GM23248 (cell line): ENCODE data around the gene OSGEP. TPM values are rescaled to one million over a fixed set of nuclear protein-coding genes. Genes with fewer than 3 reads are reported as not detected.
A peak's percentile ranks its signal among the peaks of the same experiment; 100 is the strongest.

Experiments used
- DNase-seq: peaks from one replicate; pipeline ENCODE4 v3.0.0-alpha.2; 2015
- H2AFZ ChIP-seq: fragments of 200-600 bp; sonication (generic); 2 replicates; pipeline ENCODE4 v1.6.1; 2016; ENCODE audit warnings: antibody characterized with exemption
- H3F3A ChIP-seq: fragments of 200-600 bp; sonication (generic); 2 replicates; pipeline ENCODE4 v1.6.1; 2016; ENCODE audit warnings: mild to moderate bottlenecking, antibody characterized with exemption, mixed run types; ENCODE audit not compliant: insufficient read depth
- H3K27ac ChIP-seq: fragments of 200-600 bp; sonication (generic); 2 replicates; pipeline ENCODE4 v1.5.1; 2016; ENCODE audit warnings: mild to moderate bottlenecking
- H3K27me3 ChIP-seq: fragments of 200-600 bp; sonication (generic); replicated peaks from 2 replicates; pipeline ENCODE4 v1.6.1; 2016; ENCODE audit warnings: mild to moderate bottlenecking; ENCODE audit not compliant: insufficient read depth
- H3K36me3 ChIP-seq: fragments of 200-600 bp; sonication (generic); 2 replicates; pipeline ENCODE4 v1.6.1; 2016; ENCODE audit warnings: low read depth, mild to moderate bottlenecking
- H3K4me1 ChIP-seq: fragments of 200-600 bp; sonication (generic); 2 replicates; pipeline ENCODE4 v1.6.1; 2016; ENCODE audit warnings: mild to moderate bottlenecking; ENCODE audit not compliant: insufficient read depth
- H3K4me2 ChIP-seq: fragments of 200-600 bp; sonication (generic); one replicate; pipeline ENCODE4 v1.6.1; 2016; ENCODE audit warnings: mild to moderate bottlenecking; ENCODE audit not compliant: unreplicated experiment
- H3K4me3 ChIP-seq: fragments of 200-600 bp; sonication (generic); 2 replicates; pipeline ENCODE4 v1.5.1; 2016; ENCODE audit warnings: mild to moderate bottlenecking
- H3K79me2 ChIP-seq: fragments of 200-600 bp; sonication (generic); 2 replicates; pipeline ENCODE4 v1.6.1; 2016; ENCODE audit warnings: mild to moderate bottlenecking; ENCODE audit not compliant: insufficient read depth
- H3K9ac ChIP-seq: fragments of 200-600 bp; sonication (generic); 2 replicates; pipeline ENCODE4 v1.6.1; 2016; ENCODE audit warnings: mild to moderate bottlenecking
- H3K9me2 ChIP-seq: fragments of 200-600 bp; sonication (generic); 2 replicates; pipeline ENCODE4 v1.6.1; 2016; ENCODE audit warnings: mixed run types, mild to moderate bottlenecking, moderate library complexity; ENCODE audit not compliant: insufficient read depth
- H3K9me3 ChIP-seq: fragments of 200-600 bp; sonication (generic); one replicate; pipeline ENCODE4 v1.6.1; 2017; ENCODE audit warnings: low read depth
- H4K20me1 ChIP-seq: fragments of 200-600 bp; sonication (generic); 2 replicates; pipeline ENCODE4 v1.6.0; 2016; ENCODE audit not compliant: insufficient read depth
- EZH2 ChIP-seq: fragments of 200-600 bp; sonication (generic); IDR thresholded peaks from 2 replicates; pipeline ENCODE4 v1.6.1; 2018; ENCODE audit warnings: antibody characterized with exemption, mild to moderate bottlenecking; ENCODE audit not compliant: insufficient read depth, poor library complexity, severe bottlenecking
- EZH2phosphoT487 ChIP-seq: fragments of 200-600 bp; sonication (generic); IDR thresholded peaks from 2 replicates; pipeline ENCODE4 v1.6.1; 2018; ENCODE audit warnings: antibody characterized with exemption, moderate library complexity, mild to moderate bottlenecking, low read depth; ENCODE audit not compliant: insufficient read depth
- WGBS, 2 experiments: methylation state at CpG; one replicate each; pipeline ENCODE4 v1.1.6; 2015 to 2017; ENCODE audit warnings: low lambda C conversion rate in 2 of 2, low coverage in 1 of 2; ENCODE audit errors: missing lambda C conversion rate in 2 of 2; 5-methylcytosine and 5-hydroxymethylcytosine counted together
- in situ Hi-C: fragments of 300-500 bp; cut with MboI; formaldehyde crosslinking; loops from 2 replicates; pipeline ENCODE4 v1.15.0; 2020
- polyA plus RNA-seq: library from polyadenylated mRNA; unstranded; fragments of >200 nt; fragmentation: Nextera tagmentation; extraction: Ambion mirVana; gene quantifications from 2 replicates; pipeline ENCODE4 v1.2.1, GENCODE V29; 2016
- total RNA-seq: library from RNA; depleted of rRNA; stranded (reverse); fragments of >200 nt; shearing (Covaris generic); gene quantifications from 2 replicates; pipeline ENCODE4 v1.2.3, GENCODE V29; 2014

Gene OSGEP
- total and polyA plus RNA-seq, 2 experiments from 2014 or later, result 24.2 to 37.8 TPM

GRCh38 chr14:20438664-20439063, 15.9 kb downstream of the OSGEP start:
- Histone ChIP-seq H3K36me3 (no peaks in the 10 kb centered on the region), H3K9ac (no peak overlapping the region), H3K9me3 (no peaks in the 10 kb centered on the region), H3K27me3 (no peaks in the 10 kb centered on the region), H3K4me3 (no peak overlapping the region), H3K79me2 (no peaks in the 10 kb centered on the region), H3K27ac (no peak overlapping the region), H3K4me2 (no peak overlapping the region), H3F3A (no peaks in the 10 kb centered on the region), H3K4me1 (peaks cover 9% of the 10 kb centered on the region), H4K20me1 (no peaks in the 10 kb centered on the region), H2AFZ (no peak overlapping the region), H3K9me2 (no peaks in the 10 kb centered on the region)
- DNase-seq, result no peak
- in situ Hi-C loops, result no loop called here
- 88 to 89% methylated on average over 7 of the region's 7 CpGs for WGBS, 2 experiments
- TF ChIP-seq EZH2 (no peak), EZH2phosphoT487 (no peak)

GRCh38 chr14:20436363-20436755, 18.3 kb downstream of the OSGEP start:
- Histone ChIP-seq H3K27ac (peak overlapping the region; percentile 53), H3K9me2 (no peaks in the 10 kb centered on the region), H3K4me1 (peaks cover 9% of the 10 kb centered on the region), H3K4me3 (no peak overlapping the region), H3K79me2 (no peaks in the 10 kb centered on the region), H4K20me1 (no peaks in the 10 kb centered on the region), H3K27me3 (no peaks in the 10 kb centered on the region), H3K4me2 (peak overlapping the region; percentile 31), H3K9me3 (no peaks in the 10 kb centered on the region), H2AFZ (no peak overlapping the region), H3K36me3 (no peaks in the 10 kb centered on the region), H3K9ac (no peak overlapping the region), H3F3A (no peaks in the 10 kb centered on the region)
- 56 to 57% methylated on average over 4 of the region's 4 CpGs for WGBS, 2 experiments
- in situ Hi-C loops, result no loop called here
- no peak for TF ChIP-seq EZH2
- TF ChIP-seq EZH2phosphoT487, result no peak
- peak; percentile 77 for DNase-seq

- WGBS, 2 experiments, result 75 to 77% methylated on average over 17 of the region's 17 CpGs
- Histone ChIP-seq H3K4me1 (peaks cover 9% of the 10 kb centered on the region), H3K27me3 (no peaks in the 10 kb centered on the region), H2AFZ (peak within 1 kb of the TSS; percentile 63), H4K20me1 (no peaks in the 10 kb centered on the region), H3K36me3 (no peaks in the 10 kb centered on the region), H3K27ac (peak within 1 kb of the TSS; percentile 53), H3K79me2 (no peaks in the 10 kb centered on the region), H3K4me3 (no peak within 1 kb of the TSS; the same call in 1 of the 2 replicates), H3K9ac (no peak within 1 kb of the TSS), H3K4me2 (peak within 1 kb of the TSS; percentile 31), H3F3A (no peaks in the 10 kb centered on the region), H3K9me2 (no peaks in the 10 kb centered on the region), H3K9me3 (no peaks in the 10 kb centered on the region)
- no peak for TF ChIP-seq EZH2phosphoT487
- TF ChIP-seq EZH2, result no peak
- no peak for DNase-seq
- in situ Hi-C loops, result no loop called here
These were observed 18.8 kb downstream of the OSGEP start, which contains the start of gene KLHL33 for GRCh38 chr14:20435582-20436362. Gene KLHL33, minus strand, starts transcription at chr14:20436166. Its CDS starts 355 bp downstream, at chr14:20435811.

GRCh38 chr14:20434701-20435581, 19.7 kb downstream of the OSGEP start:
- no peak overlapping the region; the same call in 1 of the 2 replicates for H3K4me3 ChIP-seq
- peak overlapping the region; percentile 9 for H3K4me2 ChIP-seq
- no peaks in the 10 kb centered on the region for H3K9me2 ChIP-seq
- TF ChIP-seq EZH2phosphoT487 (no peak), EZH2 (no peak)
- H3K9me3 ChIP-seq, result no peaks in the 10 kb centered on the region
- peaks cover 9% of the 10 kb centered on the region for H3K4me1 ChIP-seq
- H3K9ac ChIP-seq, result no peak overlapping the region
- no peaks in the 10 kb centered on the region for H3F3A ChIP-seq
- H3K27me3 ChIP-seq, result no peaks in the 10 kb centered on the region
- H3K79me2 ChIP-seq, result no peaks in the 10 kb centered on the region
- H2AFZ ChIP-seq, result peak overlapping the region; percentile 63
- in situ Hi-C loops, result no loop called here
- DNase-seq, result no peak
- H3K27ac ChIP-seq, result no peak overlapping the region
- H3K36me3 ChIP-seq, result no peaks in the 10 kb centered on the region
- H4K20me1 ChIP-seq, result no peaks in the 10 kb centered on the region
- WGBS, 2 experiments, result 30 to 31% methylated on average over 34 to 44 of the region's 44 CpGs
